Measurements from ENCODE around the gene MRPL24.

Gene MRPL24

GRCh38 chr1:156756355-156756754 is 15.5 kb upstream of the MRPL24 start:
- Histone ChIP-seq H3K9ac (ENCODE audit: low read depth, low read length) (no peak overlapping the region), H3K9me3 (ENCODE audit: insufficient read depth, low read depth, low read length) (no peaks in the 10 kb centered on the region), H3K36me3 (ENCODE audit: insufficient read depth, low read depth, low read length) (no peaks in the 10 kb centered on the region), H3K4me3 (ENCODE audit: low read length) (no peak overlapping the region), H3K4me1 (ENCODE audit: insufficient read depth, low read length) (peaks cover 8% of the 10 kb centered on the region), H3K27me3 (ENCODE audit: insufficient read depth, low read length) (no peaks in the 10 kb centered on the region), H3K27ac (ENCODE audit: low read length) (no peak overlapping the region)

- H3K4me1 ChIP-seq (ENCODE audit: insufficient read depth, low read length), result peaks cover 8% of the 10 kb centered on the region
- no peak overlapping the region for H3K4me3 ChIP-seq (ENCODE audit: low read length)
- no peak overlapping the region for H3K9ac ChIP-seq (ENCODE audit: low read depth, low read length)
- H3K9me3 ChIP-seq (ENCODE audit: insufficient read depth, low read depth, low read length), result no peaks in the 10 kb centered on the region
- H3K27me3 ChIP-seq (ENCODE audit: insufficient read depth, low read length), result no peaks in the 10 kb centered on the region
- no peak overlapping the region for H3K27ac ChIP-seq (ENCODE audit: low read length)
- H3K36me3 ChIP-seq (ENCODE audit: insufficient read depth, low read depth, low read length), result no peaks in the 10 kb centered on the region
Observed at GRCh38 chr1:156755527-156755950, 14.7 kb upstream of the MRPL24 start.

- Histone ChIP-seq H3K4me3 (ENCODE audit: low read length) (no peak overlapping the region), H3K36me3 (ENCODE audit: insufficient read depth, low read depth, low read length) (peaks cover 6% of the 10 kb centered on the region), H3K4me1 (ENCODE audit: insufficient read depth, low read length) (peaks cover 19% of the 10 kb centered on the region), H3K9me3 (ENCODE audit: insufficient read depth, low read depth, low read length) (no peaks in the 10 kb centered on the region), H3K9ac (ENCODE audit: low read depth, low read length) (no peak overlapping the region), H3K27me3 (ENCODE audit: insufficient read depth, low read length) (no peaks in the 10 kb centered on the region), H3K27ac (ENCODE audit: low read length) (no peak overlapping the region)
Observed at GRCh38 chr1:156754219-156754618, 13.3 kb upstream of the MRPL24 start.

GRCh38 chr1:156752843-156753482 is 12.1 kb upstream of the MRPL24 start:
- peaks cover 6% of the 10 kb centered on the region for H3K36me3 ChIP-seq (ENCODE audit: insufficient read depth, low read depth, low read length)
- H3K4me1 ChIP-seq (ENCODE audit: insufficient read depth, low read length), result peaks cover 31% of the 10 kb centered on the region
- H3K27me3 ChIP-seq (ENCODE audit: insufficient read depth, low read length), result no peaks in the 10 kb centered on the region
- H3K27ac ChIP-seq (ENCODE audit: low read length), result no peak overlapping the region
- no peaks in the 10 kb centered on the region for H3K9me3 ChIP-seq (ENCODE audit: insufficient read depth, low read depth, low read length)
- peak overlapping the region; percentile 95; the same call in 1 of the 2 replicates for H3K9ac ChIP-seq (ENCODE audit: low read depth, low read length)
- H3K4me3 ChIP-seq (ENCODE audit: low read length), result peak overlapping the region; percentile 82

- Histone ChIP-seq H3K4me3 (ENCODE audit: low read length) (peak overlapping the region; percentile 82), H3K4me1 (ENCODE audit: insufficient read depth, low read length) (peaks cover 37% of the 10 kb centered on the region), H3K27ac (ENCODE audit: low read length) (peak overlapping the region; percentile 95), H3K27me3 (ENCODE audit: insufficient read depth, low read length) (no peaks in the 10 kb centered on the region), H3K9me3 (ENCODE audit: insufficient read depth, low read depth, low read length) (no peaks in the 10 kb centered on the region), H3K36me3 (ENCODE audit: insufficient read depth, low read depth, low read length) (peaks cover 6% of the 10 kb centered on the region), H3K9ac (ENCODE audit: low read depth, low read length) (peak overlapping the region; percentile 95)
Observed at GRCh38 chr1:156751757-156752481, 11.0 kb upstream of the MRPL24 start.

GRCh38 chr1:156751451-156751756 is 10.5 kb upstream of the MRPL24 start, which contains the start of gene HDGF:
TSS of gene HDGF (minus strand) at chr1:156751675. CDS start at chr1:156751429, 246 bp downstream.
- peaks cover 37% of the 10 kb centered on the region for H3K4me1 ChIP-seq (ENCODE audit: insufficient read depth, low read length)
- no peaks in the 10 kb centered on the region for H3K27me3 ChIP-seq (ENCODE audit: insufficient read depth, low read length)
- no peaks in the 10 kb centered on the region for H3K9me3 ChIP-seq (ENCODE audit: insufficient read depth, low read depth, low read length)
- H3K9ac ChIP-seq (ENCODE audit: low read depth, low read length), result peak within 1 kb of the TSS; percentile 99
- peaks cover 6% of the 10 kb centered on the region for H3K36me3 ChIP-seq (ENCODE audit: insufficient read depth, low read depth, low read length)
- H3K4me3 ChIP-seq (ENCODE audit: low read length), result peak within 1 kb of the TSS; percentile 82
- peak within 1 kb of the TSS; percentile 95 for H3K27ac ChIP-seq (ENCODE audit: low read length)

- Histone ChIP-seq H3K4me3 (ENCODE audit: low read length) (peak overlapping the region; percentile 82), H3K27me3 (ENCODE audit: insufficient read depth, low read length) (no peaks in the 10 kb centered on the region), H3K36me3 (ENCODE audit: insufficient read depth, low read depth, low read length) (peaks cover 6% of the 10 kb centered on the region), H3K9ac (ENCODE audit: low read depth, low read length) (peak overlapping the region; percentile 99; the same call in 1 of the 2 replicates), H3K9me3 (ENCODE audit: insufficient read depth, low read depth, low read length) (no peaks in the 10 kb centered on the region), H3K27ac (ENCODE audit: low read length) (peak overlapping the region; percentile 44), H3K4me1 (ENCODE audit: insufficient read depth, low read length) (peaks cover 42% of the 10 kb centered on the region)
Observed at GRCh38 chr1:156750711-156751450, 10.0 kb upstream of the MRPL24 start.

GRCh38 chr1:156750191-156750672 is 9.3 kb upstream of the MRPL24 start:
- H3K27ac ChIP-seq (ENCODE audit: low read length), result peak overlapping the region; percentile 44
- peak overlapping the region; percentile 99; the same call in 1 of the 2 replicates for H3K9ac ChIP-seq (ENCODE audit: low read depth, low read length)
- peak overlapping the region; percentile 82 for H3K4me3 ChIP-seq (ENCODE audit: low read length)
- peaks cover 10% of the 10 kb centered on the region for H3K36me3 ChIP-seq (ENCODE audit: insufficient read depth, low read depth, low read length)
- no peaks in the 10 kb centered on the region for H3K27me3 ChIP-seq (ENCODE audit: insufficient read depth, low read length)
- no peaks in the 10 kb centered on the region for H3K9me3 ChIP-seq (ENCODE audit: insufficient read depth, low read depth, low read length)
- peaks cover 47% of the 10 kb centered on the region for H3K4me1 ChIP-seq (ENCODE audit: insufficient read depth, low read length)

GRCh38 chr1:156749419-156750118 is 8.7 kb upstream of the MRPL24 start:
- Histone ChIP-seq H3K4me3 (ENCODE audit: low read length) (peak overlapping the region; percentile 82), H3K9ac (ENCODE audit: low read depth, low read length) (peak overlapping the region; percentile 99; the same call in 1 of the 2 replicates), H3K27me3 (ENCODE audit: insufficient read depth, low read length) (no peaks in the 10 kb centered on the region), H3K9me3 (ENCODE audit: insufficient read depth, low read depth, low read length) (no peaks in the 10 kb centered on the region), H3K4me1 (ENCODE audit: insufficient read depth, low read length) (peaks cover 47% of the 10 kb centered on the region), H3K36me3 (ENCODE audit: insufficient read depth, low read depth, low read length) (peaks cover 16% of the 10 kb centered on the region), H3K27ac (ENCODE audit: low read length) (peak overlapping the region; percentile 44)

- Histone ChIP-seq H3K36me3 (ENCODE audit: insufficient read depth, low read depth, low read length) (peaks cover 21% of the 10 kb centered on the region), H3K27me3 (ENCODE audit: insufficient read depth, low read length) (no peaks in the 10 kb centered on the region), H3K9ac (ENCODE audit: low read depth, low read length) (peak overlapping the region; percentile 99; the same call in 1 of the 2 replicates), H3K9me3 (ENCODE audit: insufficient read depth, low read depth, low read length) (no peaks in the 10 kb centered on the region), H3K4me1 (ENCODE audit: insufficient read depth, low read length) (peaks cover 47% of the 10 kb centered on the region), H3K27ac (ENCODE audit: low read length) (peak overlapping the region; percentile 58), H3K4me3 (ENCODE audit: low read length) (peak overlapping the region; percentile 82)
Observed at GRCh38 chr1:156748670-156749418, 8.0 kb upstream of the MRPL24 start.
